Suppressor macrophage treated with lipopolysaccharide for 1 hour (primary cell): ENCODE measurements around the gene TTC33.
"Not testable (repeated sequence)": the region's sequence is repeated elsewhere in the genome, so short reads cannot be mapped to it uniquely, and the experiment has no call there.

ENCODE experiments used
- DNase-seq, 3 donors: peaks; one replicate each; pipeline ENCODE4 v3.0.0-alpha.2; 2020 to 2022

TTC33 gene

GRCh38 chr5:40755407-40756365, at the start of gene TTC33:
Gene TTC33 (minus strand): TSS chr5:40755961. CDS start chr5:40747018, 8,943 bp downstream.
- DNase-seq = peak; percentile 95 to 97 (median 96)

- no peak for DNase-seq
These were observed 46.2 kb upstream of the TTC33 start for GRCh38 chr5:40801771-40802562.

- no peak for DNase-seq
These were observed 43.5 kb upstream of the TTC33 start for GRCh38 chr5:40799258-40799657.

- no peak for DNase-seq
These were observed 43.0 kb upstream of the TTC33 start for GRCh38 chr5:40798801-40799210.

- DNase-seq = peak; percentile 86 to 95 (median 93)
These were observed 42.4 kb upstream of the TTC33 start, which contains the start of gene PRKAA1 for GRCh38 chr5:40798012-40798800. Gene PRKAA1 (minus strand): TSS chr5:40798374. CDS start chr5:40798189, 185 bp downstream.

GRCh38 chr5:40797273-40798011, 41.7 kb upstream of the TTC33 start:
- DNase-seq = peak; percentile 57 to 76 (median 60)

- peak; percentile 52 to 73 (median 72) for DNase-seq
These were observed 40.7 kb upstream of the TTC33 start for GRCh38 chr5:40796487-40796889.

GRCh38 chr5:40794877-40795276, 39.1 kb upstream of the TTC33 start:
- not testable (repeated sequence) for DNase-seq

GRCh38 chr5:40794340-40794739, 38.6 kb upstream of the TTC33 start:
- not testable (repeated sequence) for DNase-seq

GRCh38 chr5:40792691-40793090, 36.9 kb upstream of the TTC33 start:
- not testable (repeated sequence) for DNase-seq

- DNase-seq = no peak
These were observed 36.0 kb upstream of the TTC33 start for GRCh38 chr5:40791715-40792139.

GRCh38 chr5:40790947-40791593, 35.3 kb upstream of the TTC33 start:
- peak in 1 of 3 donors; percentile 22 for DNase-seq

GRCh38 chr5:40788941-40789340, 33.2 kb upstream of the TTC33 start:
- not testable (repeated sequence) for DNase-seq

- DNase-seq = no peak
These were observed 32.2 kb upstream of the TTC33 start for GRCh38 chr5:40787986-40788385.

GRCh38 chr5:40786664-40787063, 30.9 kb upstream of the TTC33 start:
- not testable (repeated sequence) for DNase-seq

GRCh38 chr5:40784916-40785315, 29.2 kb upstream of the TTC33 start:
- DNase-seq = no peak

- no peak for DNase-seq
These were observed 28.4 kb upstream of the TTC33 start for GRCh38 chr5:40784027-40784653.

- DNase-seq = no peak
These were observed 26.2 kb upstream of the TTC33 start for GRCh38 chr5:40781843-40782409.

GRCh38 chr5:40780858-40781257, 25.1 kb upstream of the TTC33 start:
- DNase-seq = no peak

- DNase-seq = no peak
These were observed 24.4 kb upstream of the TTC33 start for GRCh38 chr5:40780199-40780598.
